ENCODE results near the gene ACOT8. TPM values are rescaled to one million over a fixed set of nuclear protein-coding genes. Genes with fewer than 3 reads are reported as not detected.

Gene ACOT8
- total RNA-seq, 1 donor from 2014 or later: 50.6 TPM

DNA sequence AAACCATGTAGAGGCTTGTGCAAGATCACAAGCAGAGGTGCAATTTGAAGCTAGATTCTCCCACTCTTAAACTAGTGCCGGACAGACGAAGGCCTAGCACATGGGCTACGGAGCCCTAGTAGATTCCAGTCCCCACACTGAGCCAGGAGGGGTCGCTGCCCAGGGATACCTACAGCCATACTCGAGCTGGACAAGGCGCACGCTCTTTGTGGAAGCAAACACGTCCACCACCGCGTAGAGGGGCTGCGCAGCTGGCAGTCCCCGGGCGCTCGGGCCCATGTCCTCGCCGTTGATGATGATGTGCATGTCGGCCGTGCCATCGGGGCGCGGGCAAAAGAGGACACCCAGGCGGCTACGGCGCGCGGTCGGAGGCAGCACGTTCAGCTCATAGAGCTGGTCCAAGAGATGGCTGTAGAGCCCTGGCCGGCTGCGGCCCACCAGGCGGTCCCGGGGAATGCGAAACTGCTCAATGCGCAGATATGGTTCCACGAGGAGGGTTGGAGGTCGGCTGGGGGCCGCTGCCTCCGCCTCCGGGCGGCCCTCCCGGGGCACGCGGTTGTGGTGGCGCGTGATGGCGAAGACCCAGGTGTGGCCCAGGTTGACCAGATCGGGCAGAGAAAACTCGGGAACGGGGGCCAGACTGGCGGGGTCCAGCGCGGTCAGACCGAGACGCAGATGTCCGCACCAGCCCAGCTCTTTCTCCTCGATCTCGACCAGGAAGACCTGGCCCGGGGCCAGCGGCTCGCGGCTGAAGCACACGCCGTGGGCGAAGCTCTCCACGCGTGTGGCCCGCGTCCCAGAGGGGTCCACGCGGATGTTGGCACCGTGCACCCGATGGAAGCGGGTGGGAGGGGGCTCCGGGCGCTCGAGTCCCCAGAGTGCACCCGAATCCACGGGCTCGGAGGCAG lies 33.1 kb upstream of the ACOT8 start:
- intact Hi-C loops (cut with DNase I): loop anchor here (2.0 kb wide), 1 partner anchor 44 kb away; the partner anchor contains the start of gene PCIF1
- no peaks in the 10 kb centered on the region for H3K27me3 ChIP-seq
- peaks cover 40% of the 10 kb centered on the region for H3K4me1 ChIP-seq
- no peaks in the 10 kb centered on the region for H3K9me3 ChIP-seq
- H3K4me3 ChIP-seq: peak overlapping the region; percentile 67 to 92
- peaks cover 0 to 24% of the 10 kb centered on the region in 2 donors for H3K36me3 ChIP-seq
- H3K27ac ChIP-seq: peak overlapping the region; percentile 88
- TF ChIP-seq POLR2AphosphoS5 (IDR thresholded peaks at IDR 0.05; ENCODE audit: insufficient read depth in 1 of 2, low read depth in 1 of 2) (peak; percentile 45 to 53), POLR2A (IDR thresholded peaks at IDR 0.05) (no peak)
- TF ChIP-seq, protein P1, sequence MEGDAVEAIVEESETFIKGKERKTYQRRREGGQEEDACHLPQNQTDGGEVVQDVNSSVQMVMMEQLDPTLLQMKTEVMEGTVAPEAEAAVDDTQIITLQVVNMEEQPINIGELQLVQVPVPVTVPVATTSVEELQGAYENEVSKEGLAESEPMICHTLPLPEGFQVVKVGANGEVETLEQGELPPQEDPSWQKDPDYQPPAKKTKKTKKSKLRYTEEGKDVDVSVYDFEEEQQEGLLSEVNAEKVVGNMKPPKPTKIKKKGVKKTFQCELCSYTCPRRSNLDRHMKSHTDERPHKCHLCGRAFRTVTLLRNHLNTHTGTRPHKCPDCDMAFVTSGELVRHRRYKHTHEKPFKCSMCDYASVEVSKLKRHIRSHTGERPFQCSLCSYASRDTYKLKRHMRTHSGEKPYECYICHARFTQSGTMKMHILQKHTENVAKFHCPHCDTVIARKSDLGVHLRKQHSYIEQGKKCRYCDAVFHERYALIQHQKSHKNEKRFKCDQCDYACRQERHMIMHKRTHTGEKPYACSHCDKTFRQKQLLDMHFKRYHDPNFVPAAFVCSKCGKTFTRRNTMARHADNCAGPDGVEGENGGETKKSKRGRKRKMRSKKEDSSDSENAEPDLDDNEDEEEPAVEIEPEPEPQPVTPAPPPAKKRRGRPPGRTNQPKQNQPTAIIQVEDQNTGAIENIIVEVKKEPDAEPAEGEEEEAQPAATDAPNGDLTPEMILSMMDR (IDR thresholded peaks at IDR 0.05): peak in 1 of 3 experiments; percentile 36
- DNase-seq (ENCODE audit: extremely low spot score in 2 of 2): no peak

DNA sequence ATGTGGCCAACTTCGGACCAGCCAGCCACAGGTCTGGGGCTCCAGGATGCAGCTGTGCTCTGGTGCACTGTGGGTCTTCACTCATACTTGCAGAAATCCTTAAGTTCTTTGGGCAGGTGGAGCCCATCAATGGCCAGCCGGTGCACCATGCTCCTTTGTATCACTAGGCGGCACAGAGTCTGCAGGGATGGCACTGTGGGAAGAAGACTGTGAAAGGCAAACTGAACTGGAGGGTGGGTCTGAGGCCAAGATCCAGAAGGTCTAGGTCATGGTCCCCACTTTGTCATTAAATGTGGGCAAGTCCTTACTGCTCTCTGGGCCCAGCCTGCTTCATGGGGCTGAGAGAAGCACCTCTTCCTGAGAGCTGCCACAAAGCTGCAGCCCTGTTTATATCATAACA lies 31.5 kb upstream of the ACOT8 start:
- Histone ChIP-seq H3K9me3 (no peaks in the 10 kb centered on the region), H3K4me1 (peaks cover 51% of the 10 kb centered on the region), H3K27me3 (no peaks in the 10 kb centered on the region), H3K4me3 (no peak overlapping the region), H3K36me3 (peaks cover 0 to 11% of the 10 kb centered on the region in 2 donors), H3K27ac (no peak overlapping the region)
- intact Hi-C loops (cut with DNase I): loop anchor here (10.0 kb wide), 1 partner anchor 74 kb away; the partner anchor contains the start of gene UBE2C
- TF ChIP-seq POLR2A (IDR thresholded peaks at IDR 0.05): no peak
- no peak for TF ChIP-seq POLR2AphosphoS5 (IDR thresholded peaks at IDR 0.05; ENCODE audit: insufficient read depth in 1 of 2, low read depth in 1 of 2)
- TF ChIP-seq, protein P1 (IDR thresholded peaks at IDR 0.05): no peak
- DNase-seq (ENCODE audit: extremely low spot score in 2 of 2): no peak

DNA sequence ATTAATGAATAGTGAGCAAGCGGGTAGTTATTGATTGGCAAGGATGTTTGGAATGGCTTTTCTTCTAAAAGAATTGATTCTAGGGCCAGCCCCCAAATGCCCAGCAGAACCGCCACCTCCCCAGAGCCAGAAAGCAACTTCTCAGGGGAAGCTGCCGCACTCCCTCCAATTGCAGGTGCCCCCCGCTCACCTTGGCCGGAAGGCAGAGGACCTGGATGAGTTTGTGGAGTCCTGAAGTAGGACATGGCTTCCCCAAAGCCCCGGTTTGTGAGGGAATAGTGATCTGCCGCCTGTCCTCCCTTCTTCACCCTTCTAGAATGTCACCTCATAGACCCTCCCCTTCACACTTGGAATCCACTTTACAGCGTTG lies 30.1 kb upstream of the ACOT8 start, which contains the start of gene SPATA25:
Gene SPATA25, minus strand, starts transcription at position 277 of the 370 bp plus-strand sequence. Its CDS starts 32 bp downstream, at position 245.
- peaks cover 43% of the 10 kb centered on the region for H3K4me1 ChIP-seq
- no peak within 1 kb of the TSS for H3K4me3 ChIP-seq
- H3K27me3 ChIP-seq: no peaks in the 10 kb centered on the region
- no peak for DNase-seq (ENCODE audit: extremely low spot score in 2 of 2)
- H3K36me3 ChIP-seq: peaks cover 0 to 20% of the 10 kb centered on the region in 2 donors
- no peaks in the 10 kb centered on the region for H3K9me3 ChIP-seq
- intact Hi-C loops (cut with DNase I): loop anchor here (10.0 kb wide), 1 partner anchor 73 kb away; the partner anchor contains the start of gene UBE2C
- TF ChIP-seq, protein P1 (IDR thresholded peaks at IDR 0.05): no peak
- TF ChIP-seq POLR2A (IDR thresholded peaks at IDR 0.05) (no peak), POLR2AphosphoS5 (IDR thresholded peaks at IDR 0.05; ENCODE audit: insufficient read depth in 1 of 2, low read depth in 1 of 2) (no peak)
- no peak within 1 kb of the TSS for H3K27ac ChIP-seq

DNA sequence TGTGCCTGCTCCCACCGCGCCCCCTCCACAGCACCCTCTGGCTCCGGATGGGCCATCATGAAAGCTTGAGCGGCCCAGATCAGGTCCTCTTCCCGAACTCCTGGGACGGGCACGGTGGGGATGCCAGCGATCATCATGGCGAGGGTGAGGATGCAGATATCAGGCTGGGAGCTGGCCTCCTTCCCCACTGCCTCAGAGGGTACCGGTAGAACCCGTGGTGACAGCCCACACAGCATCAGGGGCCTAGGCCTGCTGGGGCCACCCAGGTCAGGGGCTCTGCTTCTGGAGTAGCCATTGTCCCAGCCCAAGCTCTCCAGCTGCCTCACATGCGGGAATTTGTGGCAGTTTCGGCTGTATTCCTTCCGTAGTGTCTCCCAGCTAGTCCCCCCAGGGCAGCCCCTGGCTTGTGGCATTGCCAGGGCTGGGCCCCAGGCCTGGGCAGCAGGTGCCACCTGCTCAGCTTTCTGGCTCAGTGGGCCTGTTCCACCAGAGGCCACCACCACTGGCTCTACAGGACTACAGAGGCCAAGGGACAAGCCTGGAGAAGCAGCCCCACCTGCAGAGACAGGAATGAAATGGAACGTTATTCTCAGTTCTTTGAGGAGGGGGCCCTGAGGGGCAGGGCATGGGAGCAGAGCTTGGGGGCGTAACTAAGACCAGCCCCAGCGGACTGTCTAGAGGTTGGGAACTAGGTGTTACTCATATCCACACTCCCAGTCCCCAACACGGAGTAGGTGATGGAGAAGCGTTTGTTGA lies 29.6 kb upstream of the ACOT8 start:
- TF ChIP-seq POLR2AphosphoS5 (IDR thresholded peaks at IDR 0.05; ENCODE audit: insufficient read depth in 1 of 2, low read depth in 1 of 2) (no peak), POLR2A (IDR thresholded peaks at IDR 0.05) (no peak)
- TF ChIP-seq, protein P1 (IDR thresholded peaks at IDR 0.05): no peak
- Histone ChIP-seq H3K27ac (no peak overlapping the region), H3K4me1 (peaks cover 43% of the 10 kb centered on the region), H3K36me3 (peaks cover 0 to 20% of the 10 kb centered on the region in 2 donors), H3K9me3 (no peaks in the 10 kb centered on the region), H3K4me3 (no peak overlapping the region), H3K27me3 (no peaks in the 10 kb centered on the region)
- DNase-seq (ENCODE audit: extremely low spot score in 2 of 2): no peak
- intact Hi-C loops (cut with DNase I): loop anchor here (10.0 kb wide), 1 partner anchor 72 kb away; the partner anchor contains the start of gene UBE2C
